Measurements from ENCODE around the gene INMT.

INMT gene

DNA sequence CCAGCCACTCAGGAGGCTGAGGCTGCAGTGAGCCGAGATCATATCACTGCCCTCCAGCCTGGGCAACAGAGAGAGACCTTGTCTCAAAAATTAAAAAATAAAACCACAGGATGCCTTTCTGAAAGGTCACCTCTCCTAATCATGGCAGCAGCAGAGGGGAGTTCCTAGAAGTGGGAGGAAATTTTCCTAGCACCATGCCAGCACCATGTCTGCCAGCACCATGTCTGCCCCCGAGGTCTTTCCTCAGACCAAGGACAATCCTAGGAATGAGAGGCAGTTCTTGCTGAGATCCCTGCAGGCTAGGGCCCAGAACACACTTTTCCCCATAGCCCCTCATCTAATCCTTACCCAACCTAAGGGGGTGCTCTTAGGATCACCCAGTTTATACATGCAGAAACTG lies 22.3 kb upstream of the INMT start:
- TF ChIP-seq, protein P1, sequence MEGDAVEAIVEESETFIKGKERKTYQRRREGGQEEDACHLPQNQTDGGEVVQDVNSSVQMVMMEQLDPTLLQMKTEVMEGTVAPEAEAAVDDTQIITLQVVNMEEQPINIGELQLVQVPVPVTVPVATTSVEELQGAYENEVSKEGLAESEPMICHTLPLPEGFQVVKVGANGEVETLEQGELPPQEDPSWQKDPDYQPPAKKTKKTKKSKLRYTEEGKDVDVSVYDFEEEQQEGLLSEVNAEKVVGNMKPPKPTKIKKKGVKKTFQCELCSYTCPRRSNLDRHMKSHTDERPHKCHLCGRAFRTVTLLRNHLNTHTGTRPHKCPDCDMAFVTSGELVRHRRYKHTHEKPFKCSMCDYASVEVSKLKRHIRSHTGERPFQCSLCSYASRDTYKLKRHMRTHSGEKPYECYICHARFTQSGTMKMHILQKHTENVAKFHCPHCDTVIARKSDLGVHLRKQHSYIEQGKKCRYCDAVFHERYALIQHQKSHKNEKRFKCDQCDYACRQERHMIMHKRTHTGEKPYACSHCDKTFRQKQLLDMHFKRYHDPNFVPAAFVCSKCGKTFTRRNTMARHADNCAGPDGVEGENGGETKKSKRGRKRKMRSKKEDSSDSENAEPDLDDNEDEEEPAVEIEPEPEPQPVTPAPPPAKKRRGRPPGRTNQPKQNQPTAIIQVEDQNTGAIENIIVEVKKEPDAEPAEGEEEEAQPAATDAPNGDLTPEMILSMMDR (IDR thresholded peaks at IDR 0.05; ENCODE audit: low read length): no peak
- TF ChIP-seq EZH2 (IDR thresholded peaks at IDR 0.05; ENCODE audit: borderline replicate concordance, low read length): no peak
- Histone ChIP-seq H3K9ac (ENCODE audit: low read length) (no peak overlapping the region), H3K27ac (ENCODE audit: low read depth, low read length, poor library complexity, severe bottlenecking) (no peak overlapping the region), H3K9me2 (ENCODE audit: low read depth, low read length) (no peaks in the 10 kb centered on the region), H3K79me2 (ENCODE audit: insufficient read depth, low read length) (no peaks in the 10 kb centered on the region), H3K9me3 (ENCODE audit: low read length) (no peaks in the 10 kb centered on the region), H3K27me3 (ENCODE audit: insufficient read depth, low read length) (peaks cover 13% of the 10 kb centered on the region; the same call in 1 of the 2 replicates), H2AFZ (ENCODE audit: low read length) (no peak overlapping the region), H3F3A (ENCODE audit: insufficient read depth, low read length) (no peaks in the 10 kb centered on the region), H4K20me1 (ENCODE audit: insufficient read depth, low read length) (no peaks in the 10 kb centered on the region), H3K4me2 (ENCODE audit: low read length) (no peak overlapping the region), H3K4me3 (ENCODE audit: low read depth, low read length, poor library complexity, severe bottlenecking) (no peak overlapping the region), H3K36me3 (ENCODE audit: insufficient read depth, low read length) (no peaks in the 10 kb centered on the region), H3K4me1 (ENCODE audit: insufficient read depth, low read length, severe bottlenecking) (peaks cover 13% of the 10 kb centered on the region)

DNA sequence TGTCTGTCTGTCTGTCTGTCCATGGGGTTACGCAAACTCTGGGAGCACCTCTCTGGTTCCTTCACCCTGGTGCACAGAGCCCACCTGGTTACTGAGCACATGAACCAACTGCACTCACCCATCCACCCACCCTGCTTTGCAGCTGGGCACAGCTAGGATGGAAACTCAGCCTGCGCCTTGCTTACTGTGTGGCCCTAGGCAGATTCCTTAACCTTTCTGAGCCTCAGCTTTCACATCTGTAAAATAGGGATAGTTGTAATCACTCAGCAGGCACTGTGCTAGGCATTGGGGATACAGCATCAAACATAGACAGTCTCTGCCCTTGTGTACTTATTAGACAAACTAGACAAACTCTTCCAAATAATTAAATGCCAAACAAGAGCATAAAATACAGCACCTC lies 21.8 kb upstream of the INMT start:
- Histone ChIP-seq H3K27ac (ENCODE audit: low read depth, low read length, poor library complexity, severe bottlenecking) (no peak overlapping the region), H3K36me3 (ENCODE audit: insufficient read depth, low read length) (no peaks in the 10 kb centered on the region), H3K9me3 (ENCODE audit: low read length) (no peaks in the 10 kb centered on the region), H3K9me2 (ENCODE audit: low read depth, low read length) (no peaks in the 10 kb centered on the region), H2AFZ (ENCODE audit: low read length) (no peak overlapping the region), H3K4me1 (ENCODE audit: insufficient read depth, low read length, severe bottlenecking) (peaks cover 13% of the 10 kb centered on the region), H3K9ac (ENCODE audit: low read length) (no peak overlapping the region), H3K4me3 (ENCODE audit: low read depth, low read length, poor library complexity, severe bottlenecking) (no peak overlapping the region), H4K20me1 (ENCODE audit: insufficient read depth, low read length) (no peaks in the 10 kb centered on the region), H3K79me2 (ENCODE audit: insufficient read depth, low read length) (no peaks in the 10 kb centered on the region), H3K4me2 (ENCODE audit: low read length) (no peak overlapping the region), H3K27me3 (ENCODE audit: insufficient read depth, low read length) (peaks cover 13% of the 10 kb centered on the region; the same call in 1 of the 2 replicates), H3F3A (ENCODE audit: insufficient read depth, low read length) (no peaks in the 10 kb centered on the region)
- TF ChIP-seq EZH2 (IDR thresholded peaks at IDR 0.05; ENCODE audit: borderline replicate concordance, low read length): no peak

DNA sequence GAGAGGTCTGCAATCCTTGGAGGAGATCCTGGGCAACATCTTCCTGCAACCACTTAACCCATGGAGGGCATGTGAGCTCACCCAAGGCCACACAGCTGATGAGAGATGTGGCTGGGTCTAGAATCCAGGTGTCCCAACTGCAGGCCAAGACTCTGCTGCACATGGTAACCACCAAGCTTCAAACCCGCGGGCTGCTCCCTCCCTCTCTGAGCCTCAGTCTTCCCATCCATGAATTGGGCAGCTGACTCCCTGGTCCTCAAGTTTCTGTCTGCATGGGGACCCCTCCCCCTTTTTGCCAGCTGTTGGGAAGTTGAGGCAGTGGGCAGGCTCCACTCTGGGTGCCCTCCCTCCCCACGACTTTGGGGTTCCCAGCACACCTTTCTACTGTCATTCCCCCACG lies 20.9 kb upstream of the INMT start:
- no peak overlapping the region for H2AFZ ChIP-seq (ENCODE audit: low read length)
- peaks cover 13% of the 10 kb centered on the region for H3K4me1 ChIP-seq (ENCODE audit: insufficient read depth, low read length, severe bottlenecking)
- H3K4me2 ChIP-seq (ENCODE audit: low read length): no peak overlapping the region
- H3K9me3 ChIP-seq (ENCODE audit: low read length): no peaks in the 10 kb centered on the region
- H4K20me1 ChIP-seq (ENCODE audit: insufficient read depth, low read length): no peaks in the 10 kb centered on the region
- no peak overlapping the region for H3K27ac ChIP-seq (ENCODE audit: low read depth, low read length, poor library complexity, severe bottlenecking)
- TF ChIP-seq, protein P1 (IDR thresholded peaks at IDR 0.05; ENCODE audit: low read length): no peak
- TF ChIP-seq EZH2 (IDR thresholded peaks at IDR 0.05; ENCODE audit: borderline replicate concordance, low read length): no peak
- no peaks in the 10 kb centered on the region for H3K79me2 ChIP-seq (ENCODE audit: insufficient read depth, low read length)
- H3K9ac ChIP-seq (ENCODE audit: low read length): no peak overlapping the region
- H3F3A ChIP-seq (ENCODE audit: insufficient read depth, low read length): no peaks in the 10 kb centered on the region
- no peaks in the 10 kb centered on the region for H3K9me2 ChIP-seq (ENCODE audit: low read depth, low read length)
- H3K27me3 ChIP-seq (ENCODE audit: insufficient read depth, low read length): peaks cover 16% of the 10 kb centered on the region; the same call in 1 of the 2 replicates
- H3K36me3 ChIP-seq (ENCODE audit: insufficient read depth, low read length): no peaks in the 10 kb centered on the region
- H3K4me3 ChIP-seq (ENCODE audit: low read depth, low read length, poor library complexity, severe bottlenecking): no peak overlapping the region

GRCh38 chr7:30731581-30731980 lies 20.4 kb upstream of the INMT start:
- H3K4me3 ChIP-seq (ENCODE audit: low read depth, low read length, poor library complexity, severe bottlenecking): no peak overlapping the region
- no peaks in the 10 kb centered on the region for H3K36me3 ChIP-seq (ENCODE audit: insufficient read depth, low read length)
- H2AFZ ChIP-seq (ENCODE audit: low read length): no peak overlapping the region
- no peaks in the 10 kb centered on the region for H3K9me3 ChIP-seq (ENCODE audit: low read length)
- no peaks in the 10 kb centered on the region for H3F3A ChIP-seq (ENCODE audit: insufficient read depth, low read length)
- no peak overlapping the region for H3K4me2 ChIP-seq (ENCODE audit: low read length)
- no peaks in the 10 kb centered on the region for H4K20me1 ChIP-seq (ENCODE audit: insufficient read depth, low read length)
- peaks cover 22% of the 10 kb centered on the region; the same call in 1 of the 2 replicates for H3K27me3 ChIP-seq (ENCODE audit: insufficient read depth, low read length)
- H3K9me2 ChIP-seq (ENCODE audit: low read depth, low read length): no peaks in the 10 kb centered on the region
- no peaks in the 10 kb centered on the region for H3K79me2 ChIP-seq (ENCODE audit: insufficient read depth, low read length)
- no peak overlapping the region for H3K9ac ChIP-seq (ENCODE audit: low read length)
- TF ChIP-seq, protein P1 (IDR thresholded peaks at IDR 0.05; ENCODE audit: low read length): no peak
- TF ChIP-seq EZH2 (IDR thresholded peaks at IDR 0.05; ENCODE audit: borderline replicate concordance, low read length): no peak
- peaks cover 10% of the 10 kb centered on the region for H3K4me1 ChIP-seq (ENCODE audit: insufficient read depth, low read length, severe bottlenecking)
- H3K27ac ChIP-seq (ENCODE audit: low read depth, low read length, poor library complexity, severe bottlenecking): no peak overlapping the region

Data from OCI-LY1 (cell line).